ENCODE data around the gene LRSAM1. TPM values are rescaled to one million over a fixed set of nuclear protein-coding genes. Genes with fewer than 3 reads are reported as not detected.

The LRSAM1 gene
- total and polyA plus RNA-seq, 9 of the 15 experiments (the other 6 are each of a cell fraction or from before 2014, with no cell fraction given): 0.07 to 16.2 (median 4.7) TPM

GRCh38 chr9:127450830-127451607, at the start of gene LRSAM1, which contains the start of gene RPL12 (continued):
- TF ChIP-seq TCF15 (CRISPR knock-in tag; IDR thresholded peaks at IDR 0.05) (no peak), BRD4 (IDR thresholded peaks at IDR 0.05) (peak; percentile 87), HDAC1 (IDR thresholded peaks at IDR 0.05) (0 out of 4 replicates have a peak, but pooled peaks have one; percentile 65 to 80), MXD1 (CRISPR knock-in tag; IDR thresholded peaks at IDR 0.05; ENCODE audit: borderline replicate concordance, poor library complexity, severe bottlenecking) (peak; percentile 50), ZNF445 (CRISPR knock-in tag; IDR thresholded peaks at IDR 0.05; ENCODE audit: low read depth) (no peak), PRDM10 (IDR thresholded peaks at IDR 0.05; ENCODE audit: partially characterized antibody) (no peak), SIX5 (IDR thresholded peaks at IDR 0.05; ENCODE audit: borderline replicate concordance in 1 of 2, insufficient read depth in 1 of 2, low read depth in 1 of 2, low read length in 2 of 2) (peak; percentile 88 to 90), SMAD2 (IDR thresholded peaks at IDR 0.05; ENCODE audit: low read depth, low read length) (no peak), SRSF9 (IDR thresholded peaks at IDR 0.05; ENCODE audit: borderline replicate concordance, low read depth, low read length) (no peak), SREBF2 (CRISPR knock-in tag; IDR thresholded peaks at IDR 0.05) (peak; percentile 90; the same call in 1 of the 2 replicates), POLR2B (IDR thresholded peaks at IDR 0.05; ENCODE audit: low read depth, partially characterized antibody) (peak; percentile 100), ID3 (CRISPR knock-in tag; IDR thresholded peaks at IDR 0.05) (no peak), ID3 (tag; IDR thresholded peaks at IDR 0.05) (peak; percentile 73; the same call in 1 of the 2 replicates), SMARCC2 (IDR thresholded peaks at IDR 0.05; ENCODE audit: low read depth) (no peak), TSC22D4 (tag; IDR thresholded peaks at IDR 0.05) (no peak), WHSC1 (IDR thresholded peaks at IDR 0.05; ENCODE audit: low read length) (no peak), RFX7 (CRISPR knock-in tag; IDR thresholded peaks at IDR 0.05) (0 out of 2 replicates have a peak, but pooled peaks have one; percentile 14), PURB (CRISPR knock-in tag; IDR thresholded peaks at IDR 0.05; ENCODE audit: low read depth) (no peak), FOXK2 (conservative IDR thresholded peaks at IDR 0.05 in 1 of 2, IDR thresholded peaks at IDR 0.05 in 1 of 2; ENCODE audit: low read depth in 2 of 2) (no peak), ZNF57 (CRISPR knock-in tag; IDR thresholded peaks at IDR 0.05) (no peak), YY1 (IDR thresholded peaks at IDR 0.05; ENCODE audit: borderline replicate concordance in 1 of 3, control insufficient read depth in 1 of 3, extremely low read depth in 1 of 3, insufficient read depth in 3 of 3, insufficient read length in 1 of 3, insufficient replicate concordance in 2 of 3, low read depth in 1 of 3, low read length in 2 of 3) (peak; percentile 99 to 100 (median 100)), SETDB1 (IDR thresholded peaks at IDR 0.05; ENCODE audit: low read length) (no peak), TAF15 (IDR thresholded peaks at IDR 0.05; ENCODE audit: low read depth, low read length) (no peak)

All from K562 (cell line).